ENCODE measurements around the gene MFSD1.
A peak's percentile ranks its signal among the peaks of the same experiment; 100 is the strongest.

Gene MFSD1

GRCh38 chr3:158809642-158810041, 7.8 kb downstream of the MFSD1 start:
- DNase-seq (ENCODE audit: extremely low read depth in 1 of 2, low read depth in 1 of 2): no peak

- DNase-seq (ENCODE audit: extremely low read depth in 1 of 2, low read depth in 1 of 2): no peak
Observed at GRCh38 chr3:158810823-158811724, 9.2 kb downstream of the MFSD1 start.

GRCh38 chr3:158819282-158819681, 17.4 kb downstream of the MFSD1 start:
- DNase-seq (ENCODE audit: extremely low read depth in 1 of 2, low read depth in 1 of 2): no peak

GRCh38 chr3:158820521-158820920, 18.7 kb downstream of the MFSD1 start:
- no peak for DNase-seq (ENCODE audit: extremely low read depth in 1 of 2, low read depth in 1 of 2)

GRCh38 chr3:158821847-158822246, 20.0 kb downstream of the MFSD1 start:
- DNase-seq (ENCODE audit: extremely low read depth in 1 of 2, low read depth in 1 of 2): no peak

- no peak for DNase-seq (ENCODE audit: extremely low read depth in 1 of 2, low read depth in 1 of 2)
Observed at GRCh38 chr3:158823426-158823825, 21.6 kb downstream of the MFSD1 start.

GRCh38 chr3:158827773-158828172, 25.9 kb downstream of the MFSD1 start:
- no peak for DNase-seq (ENCODE audit: extremely low read depth in 1 of 2, low read depth in 1 of 2)

GRCh38 chr3:158830391-158830790, 28.5 kb downstream of the MFSD1 start:
- no peak for DNase-seq (ENCODE audit: extremely low read depth in 1 of 2, low read depth in 1 of 2)

GRCh38 chr3:158831861-158832260, 30.0 kb downstream of the MFSD1 start:
- DNase-seq (ENCODE audit: extremely low read depth in 1 of 2, low read depth in 1 of 2): no peak

- DNase-seq (ENCODE audit: extremely low read depth in 1 of 2, low read depth in 1 of 2): no peak
Observed at GRCh38 chr3:158835631-158836030, 33.8 kb downstream of the MFSD1 start.

- no peak for DNase-seq (ENCODE audit: extremely low read depth in 1 of 2, low read depth in 1 of 2)
Observed at GRCh38 chr3:158836312-158836711, 34.5 kb downstream of the MFSD1 start.

GRCh38 chr3:158837240-158837639, 35.4 kb downstream of the MFSD1 start:
- no peak for DNase-seq (ENCODE audit: extremely low read depth in 1 of 2, low read depth in 1 of 2)

- DNase-seq (ENCODE audit: extremely low read depth in 1 of 2, low read depth in 1 of 2): no peak
Observed at GRCh38 chr3:158839966-158840365, 38.1 kb downstream of the MFSD1 start.

GRCh38 chr3:158841387-158841786, 39.5 kb downstream of the MFSD1 start:
- no peak for DNase-seq (ENCODE audit: extremely low read depth in 1 of 2, low read depth in 1 of 2)

- no peak for DNase-seq (ENCODE audit: extremely low read depth in 1 of 2, low read depth in 1 of 2)
Observed at GRCh38 chr3:158842976-158843375, 41.1 kb downstream of the MFSD1 start.

GRCh38 chr3:158845765-158846350, 44.0 kb downstream of the MFSD1 start:
- DNase-seq (ENCODE audit: extremely low read depth in 1 of 2, low read depth in 1 of 2): peak in 1 of 2 donors; percentile 3

GRCh38 chr3:158846803-158847451, 45.1 kb downstream of the MFSD1 start:
- no peak for DNase-seq (ENCODE audit: extremely low read depth in 1 of 2, low read depth in 1 of 2)

GRCh38 chr3:158847452-158847821, 45.6 kb downstream of the MFSD1 start:
- DNase-seq (ENCODE audit: extremely low read depth in 1 of 2, low read depth in 1 of 2): no peak

- DNase-seq (ENCODE audit: extremely low read depth in 1 of 2, low read depth in 1 of 2): no peak
Observed at GRCh38 chr3:158847885-158848284, 46.0 kb downstream of the MFSD1 start.

- DNase-seq (ENCODE audit: extremely low read depth in 1 of 2, low read depth in 1 of 2): no peak
Observed at GRCh38 chr3:158849757-158850156, 47.9 kb downstream of the MFSD1 start.

- no peak for DNase-seq (ENCODE audit: extremely low read depth in 1 of 2, low read depth in 1 of 2)
Observed at GRCh38 chr3:158859362-158859761, 57.5 kb downstream of the MFSD1 start.

GRCh38 chr3:158863247-158863646, 61.4 kb downstream of the MFSD1 start:
- no peak for DNase-seq (ENCODE audit: extremely low read depth in 1 of 2, low read depth in 1 of 2)
